A673 (cell line): ENCODE data around the gene KCNJ4.

Experiments
- EZH2 ChIP-seq: fragments of 200-600 bp; sonication (generic); IDR thresholded peaks from 2 replicates; pipeline ENCODE4 v1.6.1; 2017; ENCODE audit warnings: borderline replicate concordance, low read depth, mild to moderate bottlenecking, mixed read lengths, antibody characterized with exemption, low read length; ENCODE audit not compliant: poor library complexity, severe bottlenecking
- TF ChIP-seq, protein P1 (sequence below): fragments of 300-800, 200-600 bp; sonication (generic); conservative IDR thresholded peaks from 2 replicates; pipeline ENCODE4 v1.5.1; 2017; ENCODE audit warnings: low read depth, mild to moderate bottlenecking, antibody characterized with exemption, low read length, moderate library complexity, mixed read lengths

DNA sequence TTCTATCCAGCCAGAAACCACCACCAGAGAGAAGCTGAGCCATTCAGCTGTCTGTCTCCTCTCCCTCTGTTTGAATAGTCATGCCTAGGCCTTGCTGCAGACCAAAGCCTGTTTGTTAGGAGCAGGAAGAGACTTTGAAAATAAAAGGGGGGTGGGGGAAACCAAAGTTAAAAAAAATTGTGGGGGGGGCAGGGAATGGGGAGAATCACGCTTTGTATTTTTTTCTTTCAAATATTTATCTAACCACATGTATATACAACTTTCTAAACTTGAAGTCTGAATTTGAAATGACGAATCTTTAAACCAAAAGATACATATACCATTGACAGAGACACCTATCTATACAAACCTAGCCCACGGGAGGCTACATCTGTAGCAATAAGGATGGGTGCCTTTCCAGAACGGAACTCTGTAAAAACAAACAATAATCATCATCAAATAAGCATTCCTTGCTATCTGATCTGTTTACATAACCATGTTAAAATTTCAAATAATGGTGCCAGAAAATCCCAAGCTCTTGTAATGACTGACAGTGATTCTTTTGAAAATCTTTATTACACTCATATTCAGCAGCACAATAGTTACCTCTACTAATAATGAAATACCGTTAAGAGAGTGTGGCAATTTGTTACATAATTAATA lies 36.8 kb upstream of the KCNJ4 start:
- no peak for TF ChIP-seq EZH2
- TF ChIP-seq, protein P1, sequence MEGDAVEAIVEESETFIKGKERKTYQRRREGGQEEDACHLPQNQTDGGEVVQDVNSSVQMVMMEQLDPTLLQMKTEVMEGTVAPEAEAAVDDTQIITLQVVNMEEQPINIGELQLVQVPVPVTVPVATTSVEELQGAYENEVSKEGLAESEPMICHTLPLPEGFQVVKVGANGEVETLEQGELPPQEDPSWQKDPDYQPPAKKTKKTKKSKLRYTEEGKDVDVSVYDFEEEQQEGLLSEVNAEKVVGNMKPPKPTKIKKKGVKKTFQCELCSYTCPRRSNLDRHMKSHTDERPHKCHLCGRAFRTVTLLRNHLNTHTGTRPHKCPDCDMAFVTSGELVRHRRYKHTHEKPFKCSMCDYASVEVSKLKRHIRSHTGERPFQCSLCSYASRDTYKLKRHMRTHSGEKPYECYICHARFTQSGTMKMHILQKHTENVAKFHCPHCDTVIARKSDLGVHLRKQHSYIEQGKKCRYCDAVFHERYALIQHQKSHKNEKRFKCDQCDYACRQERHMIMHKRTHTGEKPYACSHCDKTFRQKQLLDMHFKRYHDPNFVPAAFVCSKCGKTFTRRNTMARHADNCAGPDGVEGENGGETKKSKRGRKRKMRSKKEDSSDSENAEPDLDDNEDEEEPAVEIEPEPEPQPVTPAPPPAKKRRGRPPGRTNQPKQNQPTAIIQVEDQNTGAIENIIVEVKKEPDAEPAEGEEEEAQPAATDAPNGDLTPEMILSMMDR: no peak
